ENCODE data around the gene RERE.

DNA sequence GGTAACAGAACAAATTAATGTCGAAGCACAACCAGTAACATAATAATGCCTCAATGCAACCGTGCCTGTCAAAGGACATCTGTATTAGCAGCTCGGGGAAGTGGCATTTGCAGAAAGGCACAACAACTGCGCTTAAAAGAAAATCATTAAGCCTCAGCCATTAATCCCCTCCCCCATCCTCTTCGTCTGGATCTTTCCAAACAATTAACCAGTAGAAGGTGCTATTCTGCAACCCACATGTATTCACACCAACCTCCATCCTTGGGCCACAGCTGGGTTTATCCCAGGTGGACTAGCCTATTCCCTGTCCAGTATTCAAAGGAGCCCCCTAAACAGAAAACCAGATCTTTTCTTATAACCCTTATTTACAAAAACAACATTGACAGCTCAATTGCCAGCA, 2.6 kb downstream of the RERE start:
- TF ChIP-seq CTCF (IDR thresholded peaks at IDR 0.05; ENCODE audit: insufficient read depth, low read depth, low read length) = no peak
- TF ChIP-seq EZH2 (IDR thresholded peaks at IDR 0.05; ENCODE audit: insufficient read depth, low read length) = no peak
